SU-DHL-6 (cell line): ENCODE measurements around the gene BFSP1.

Experiments
- CTCF ChIP-seq: fragments of 200-600 bp; sonication (generic); IDR thresholded peaks from one replicate; pipeline ENCODE4 v1.5.1; 2017; ENCODE audit warnings: antibody characterized with exemption, mild to moderate bottlenecking, low read length, moderate library complexity; ENCODE audit not compliant: insufficient read depth, poor library complexity, severe bottlenecking
- EZH2phosphoT487 ChIP-seq: fragments of 200-600 bp; sonication (generic), shearing (Covaris generic); conservative IDR thresholded peaks from 2 replicates; pipeline ENCODE4 v1.6.1; 2018; ENCODE audit warnings: mild to moderate bottlenecking, antibody characterized with exemption, low read length, moderate library complexity, mixed read lengths

DNA sequence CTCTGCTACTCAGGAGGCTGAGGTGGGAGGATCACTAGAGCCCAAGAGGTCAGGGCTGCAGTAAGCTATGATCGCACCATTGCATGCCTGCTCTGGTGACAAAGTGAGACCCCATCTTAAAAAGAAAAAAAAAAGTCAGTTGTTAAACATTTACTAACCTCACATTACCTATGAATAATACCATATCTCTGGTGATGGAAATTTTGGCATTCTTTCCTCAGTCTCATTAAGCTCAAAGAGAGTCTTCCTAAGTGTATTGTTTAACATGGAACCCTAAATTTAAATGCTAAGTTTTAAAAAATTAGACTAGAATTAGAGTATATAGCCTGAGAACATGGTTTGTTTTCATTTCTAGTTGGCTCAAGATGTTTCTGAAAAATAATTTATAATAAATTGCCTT lies 11.3 kb upstream of the BFSP1 start:
- TF ChIP-seq CTCF = no peak
- TF ChIP-seq EZH2phosphoT487 = no peak
